HG03342 (cell line): ENCODE measurements around the gene CUBN.

Experiments
- ATAC-seq: cut with Tn5 transposase; IDR thresholded peaks from one replicate; pipeline ENCODE4 v1.9.1; 2021; ENCODE audit warnings: mild to moderate bottlenecking, moderate library complexity; ENCODE audit not compliant: unreplicated experiment

The CUBN gene

GRCh38 chr10:17129741-17130140, at the start of gene CUBN:
CUBN (minus strand) TSS chr10:17129811; CDS start chr10:17129765, 46 bp downstream.
- no peak for ATAC-seq

DNA sequence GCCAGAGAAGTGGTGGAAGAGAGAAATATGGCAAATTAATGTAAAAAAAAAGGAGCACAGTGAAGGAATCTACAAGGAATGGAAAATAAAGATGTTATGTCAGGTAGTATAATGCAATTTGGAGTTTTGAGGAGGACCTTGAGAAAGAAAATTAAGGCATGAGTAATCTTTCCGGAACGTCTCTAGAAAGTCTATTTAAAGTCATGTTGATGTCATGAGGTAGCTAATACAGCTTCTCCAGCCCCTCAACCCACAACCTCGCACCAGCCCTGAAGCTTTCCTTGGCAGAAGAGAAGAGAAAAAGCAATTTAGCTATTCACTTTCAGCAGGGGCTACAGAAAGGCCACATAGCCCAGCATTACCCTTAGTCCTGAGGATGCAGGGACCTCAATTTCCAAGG, 49.4 kb upstream of the CUBN start:
- no peak for ATAC-seq

DNA sequence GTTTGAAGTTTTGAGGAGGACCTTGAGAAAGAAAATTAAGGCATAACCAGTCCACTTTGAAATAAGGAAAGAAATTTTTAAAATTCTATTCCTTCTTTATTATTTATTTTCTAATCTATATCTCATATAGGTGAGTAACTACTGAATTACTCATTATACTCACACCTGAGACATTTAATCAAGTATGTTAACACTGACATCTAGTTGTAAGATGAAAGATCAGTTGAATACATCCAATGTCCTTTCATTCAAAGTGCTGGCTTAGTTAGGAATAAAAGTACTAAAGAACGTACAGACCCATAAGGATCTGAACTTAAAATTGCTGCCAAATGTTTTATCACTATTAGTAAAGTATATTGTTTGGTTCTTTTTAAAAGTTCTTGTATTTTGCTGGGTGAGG, 48.4 kb upstream of the CUBN start:
- no peak for ATAC-seq

- no peak for ATAC-seq
Measured at GRCh38 chr10:17177014-17177413, 47.4 kb upstream of the CUBN start.

DNA sequence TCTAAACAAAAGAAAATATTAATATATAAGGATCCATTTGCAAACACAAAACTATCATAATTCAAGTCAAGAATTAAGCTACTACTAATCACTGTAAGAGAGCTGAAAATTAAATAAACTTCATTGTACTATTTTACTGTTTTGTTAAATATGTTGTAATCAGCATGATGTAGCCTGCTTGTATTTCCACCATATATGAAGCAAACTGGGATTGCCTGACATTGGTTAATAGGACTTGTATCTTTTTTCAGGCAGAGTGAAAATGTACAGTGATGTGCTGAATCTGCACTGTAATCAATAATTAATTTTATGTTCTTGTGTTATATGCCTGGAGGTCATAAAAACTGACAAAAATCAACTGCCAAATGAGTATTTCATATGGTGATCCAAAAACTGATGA, 46.5 kb upstream of the CUBN start:
- ATAC-seq, result no peak

GRCh38 chr10:17175551-17175950, 45.9 kb upstream of the CUBN start:
- ATAC-seq, result no peak

DNA sequence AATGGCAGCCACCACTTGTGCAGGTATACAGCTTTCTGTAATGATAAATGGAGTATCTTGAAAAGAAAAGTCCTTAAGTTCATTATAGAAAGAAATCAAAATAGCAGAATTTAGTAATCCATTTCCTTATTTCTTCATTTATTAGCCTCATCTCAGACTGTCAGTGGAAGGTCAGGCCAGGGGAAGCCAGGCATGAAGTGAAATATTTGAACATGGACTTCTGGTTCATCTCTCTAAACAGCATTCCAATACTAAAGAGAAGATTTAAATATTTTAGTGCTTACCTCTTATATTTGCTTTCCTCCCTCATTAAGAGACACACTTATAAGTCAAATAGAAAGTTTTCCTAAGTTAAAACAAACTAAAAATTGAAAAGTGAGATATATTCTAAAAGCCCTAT, 45.0 kb upstream of the CUBN start:
- ATAC-seq, result no peak

DNA sequence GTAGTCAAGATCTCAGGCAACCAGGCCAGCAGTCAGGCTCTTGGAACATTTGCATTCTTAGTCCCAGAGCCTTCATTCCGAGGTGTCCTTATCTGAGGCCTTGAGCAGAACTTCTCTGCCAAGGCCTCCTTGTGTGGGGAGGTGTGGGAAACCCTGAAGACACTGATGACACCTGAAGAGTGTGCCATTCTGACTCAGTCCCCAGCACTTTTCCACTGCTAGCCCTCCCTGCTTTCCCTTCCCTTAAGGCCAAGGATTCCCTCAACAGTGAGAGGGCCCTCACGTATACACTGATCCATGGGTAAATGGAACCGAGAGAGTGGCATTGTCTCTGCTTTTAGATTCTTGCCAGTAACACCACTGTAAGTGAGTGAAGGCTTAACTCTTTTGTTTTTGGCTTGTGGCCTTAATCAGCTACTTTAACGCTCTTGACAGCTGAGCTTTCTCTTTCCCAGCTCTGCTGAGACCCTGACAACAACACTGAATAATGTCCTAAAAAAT, 41.6 kb upstream of the CUBN start:
- ATAC-seq, result no peak

GRCh38 chr10:17169803-17170202, 40.2 kb upstream of the CUBN start:
- ATAC-seq, result no peak

- no peak for ATAC-seq
Measured at GRCh38 chr10:17166699-17167098, 37.1 kb upstream of the CUBN start.

- ATAC-seq, result no peak
Measured at GRCh38 chr10:17162828-17163227, 33.2 kb upstream of the CUBN start.

- no peak for ATAC-seq
Measured at GRCh38 chr10:17161775-17162174, 32.2 kb upstream of the CUBN start.

DNA sequence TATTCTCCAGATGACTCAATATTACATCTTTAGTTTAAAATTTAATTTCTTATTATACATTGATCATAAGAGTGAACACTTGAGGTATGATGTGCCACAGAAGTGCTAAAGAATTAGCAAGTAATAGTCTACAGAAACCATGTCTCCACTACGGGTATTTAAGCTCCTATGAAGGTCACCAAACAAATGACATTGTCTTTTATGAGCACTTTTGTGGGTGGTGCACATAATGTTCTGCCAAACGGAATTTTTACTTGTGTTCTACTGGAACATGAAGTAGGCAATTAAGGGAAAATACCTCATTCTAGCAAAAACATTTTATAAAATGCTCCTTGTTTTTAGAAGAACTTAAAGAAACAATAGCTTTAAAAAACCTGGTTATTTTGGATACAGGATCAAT, 27.4 kb upstream of the CUBN start:
- no peak for ATAC-seq

- no peak for ATAC-seq
Measured at GRCh38 chr10:17155826-17156225, 26.2 kb upstream of the CUBN start.

DNA sequence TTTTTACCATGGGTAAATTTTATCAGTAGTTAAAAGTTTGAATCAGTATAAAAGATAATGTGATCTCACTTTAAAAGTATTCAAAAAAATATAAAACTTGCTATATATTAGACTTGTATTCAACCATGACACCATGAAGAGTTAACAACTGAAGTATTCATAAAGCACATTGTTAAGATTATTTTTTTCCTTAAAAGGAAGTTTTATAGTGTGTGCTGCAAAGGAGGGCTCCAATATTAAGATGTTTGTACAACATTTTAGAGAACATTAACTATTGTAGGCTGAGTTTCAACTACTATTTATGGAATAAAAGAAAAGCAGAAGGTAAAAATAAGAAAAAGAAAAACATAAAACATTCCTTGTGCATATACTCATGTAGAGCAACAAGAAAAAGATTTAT, 24.5 kb upstream of the CUBN start:
- ATAC-seq, result no peak

GRCh38 chr10:17153321-17153720, 23.7 kb upstream of the CUBN start:
- no peak for ATAC-seq

DNA sequence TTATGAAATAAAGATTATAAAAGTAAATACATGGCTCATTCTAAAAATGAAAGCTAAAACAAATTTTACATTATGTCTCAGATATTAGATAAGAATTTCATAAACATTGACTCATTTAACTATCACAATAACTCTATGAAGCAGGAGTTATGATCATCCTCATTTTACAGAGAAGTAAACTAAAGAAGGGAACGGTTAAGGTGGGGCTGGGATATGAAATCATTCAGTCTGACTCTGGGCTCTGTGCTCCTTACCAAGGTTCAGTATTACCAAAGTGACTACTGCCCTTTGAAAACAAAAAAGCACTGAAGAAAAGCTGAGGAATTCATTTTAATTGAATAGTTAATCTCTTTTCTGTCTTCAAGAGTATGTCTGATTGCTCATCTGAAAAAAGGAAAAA, 22.1 kb upstream of the CUBN start:
- no peak for ATAC-seq

- ATAC-seq, result no peak
Measured at GRCh38 chr10:17147884-17148489, 18.4 kb upstream of the CUBN start.

- ATAC-seq, result no peak
Measured at GRCh38 chr10:17146892-17147291, 17.3 kb upstream of the CUBN start.

- no peak for ATAC-seq
Measured at GRCh38 chr10:17145239-17145638, 15.6 kb upstream of the CUBN start.

GRCh38 chr10:17144757-17145156, 15.1 kb upstream of the CUBN start:
- no peak for ATAC-seq

- ATAC-seq, result no peak
Measured at GRCh38 chr10:17144032-17144431, 14.4 kb upstream of the CUBN start.

DNA sequence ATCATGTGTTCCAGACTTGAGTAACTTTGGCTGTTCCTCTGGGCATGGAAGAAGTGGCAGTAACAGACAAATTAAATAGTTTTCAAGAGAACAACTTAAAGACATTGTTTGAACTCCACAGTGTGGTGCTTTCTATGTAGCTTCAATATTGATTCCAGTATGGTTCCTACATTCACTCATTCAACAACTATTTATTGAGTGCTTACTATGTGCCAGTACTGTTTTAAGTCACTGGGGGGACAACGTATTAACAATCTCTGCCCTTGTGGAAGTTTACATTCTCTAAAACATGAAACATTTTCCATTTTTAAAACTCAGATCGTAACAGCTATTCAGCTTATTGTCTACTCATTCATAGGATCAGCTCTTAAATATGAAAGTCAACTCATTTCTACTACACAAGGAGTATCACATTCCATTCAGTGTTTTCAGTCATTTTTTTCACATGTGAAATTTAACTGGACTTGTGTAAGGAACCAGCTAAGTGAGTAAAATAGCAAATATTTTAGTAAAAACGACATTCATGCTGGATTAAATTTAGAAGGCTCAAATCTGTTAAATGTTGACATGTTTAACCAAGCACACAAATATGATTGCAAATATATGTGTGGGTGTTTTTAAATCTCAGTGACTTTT, 13.6 kb upstream of the CUBN start:
- no peak for ATAC-seq
